Stimulated activated CD4-positive, alpha-beta T cell treated with anti-CD3 and anti-CD28 coated beads, Interleukin-12 subunit alpha, Interleukin-12 subunit beta, amount 100 ng/mL, for 24 hours (primary cell): ENCODE measurements around the gene RTBDN.

ENCODE experiments used
- DNase-seq, 2 experiments: peaks; one replicate each; pipeline ENCODE4 v3.0.0-alpha.2; 2020; ENCODE audit warnings: low read depth in 2 of 2

Gene RTBDN

DNA sequence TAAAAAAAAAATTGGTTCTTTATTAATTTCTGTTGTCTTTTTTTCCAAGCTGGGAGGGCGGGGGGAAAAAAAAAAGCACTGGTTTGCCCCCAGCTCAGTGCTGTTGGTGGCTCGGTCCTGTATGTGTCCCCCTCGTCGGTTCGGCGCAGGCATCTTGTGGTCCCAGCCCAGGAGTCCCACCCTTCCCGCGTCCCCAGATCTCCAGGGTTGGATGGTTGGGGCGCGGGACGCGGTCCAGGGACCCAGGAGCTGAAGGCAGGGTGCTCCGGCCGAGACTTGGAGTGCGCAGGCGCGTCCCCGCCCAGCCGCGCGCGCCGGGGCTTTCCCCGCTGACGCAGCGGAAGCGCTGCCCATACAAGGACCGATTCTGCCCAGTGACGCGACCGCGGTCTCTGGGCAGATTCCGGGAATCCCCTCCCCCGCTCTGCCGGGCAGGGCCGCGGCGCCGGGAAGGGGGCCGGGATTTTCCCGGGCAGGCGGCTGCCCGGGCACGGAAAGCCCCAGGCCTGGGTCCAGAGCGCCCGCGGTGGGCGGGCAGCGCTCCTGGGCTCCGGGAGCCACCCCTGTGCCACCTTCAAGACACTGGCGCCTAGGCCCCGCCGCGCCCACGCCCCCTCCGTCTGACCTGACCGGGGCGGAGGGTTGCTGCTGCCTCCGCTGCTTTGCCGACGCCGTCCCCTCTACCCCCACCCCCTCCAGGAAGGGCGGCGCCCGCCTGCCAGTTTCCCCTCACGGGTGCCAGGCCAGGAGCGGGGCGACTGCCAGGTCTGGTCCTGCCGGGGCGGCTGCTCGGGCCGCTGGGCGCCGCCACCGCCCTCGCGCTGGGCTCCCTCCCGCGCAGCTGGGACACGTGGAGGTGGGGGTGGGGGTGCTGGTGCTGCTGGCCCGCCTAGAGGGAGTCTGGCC is 40.8 kb downstream of the RTBDN start:
- peak; percentile 89 for DNase-seq

GRCh38 chr19:12792853-12793289 is 41.5 kb downstream of the RTBDN start:
- DNase-seq = no peak

DNA sequence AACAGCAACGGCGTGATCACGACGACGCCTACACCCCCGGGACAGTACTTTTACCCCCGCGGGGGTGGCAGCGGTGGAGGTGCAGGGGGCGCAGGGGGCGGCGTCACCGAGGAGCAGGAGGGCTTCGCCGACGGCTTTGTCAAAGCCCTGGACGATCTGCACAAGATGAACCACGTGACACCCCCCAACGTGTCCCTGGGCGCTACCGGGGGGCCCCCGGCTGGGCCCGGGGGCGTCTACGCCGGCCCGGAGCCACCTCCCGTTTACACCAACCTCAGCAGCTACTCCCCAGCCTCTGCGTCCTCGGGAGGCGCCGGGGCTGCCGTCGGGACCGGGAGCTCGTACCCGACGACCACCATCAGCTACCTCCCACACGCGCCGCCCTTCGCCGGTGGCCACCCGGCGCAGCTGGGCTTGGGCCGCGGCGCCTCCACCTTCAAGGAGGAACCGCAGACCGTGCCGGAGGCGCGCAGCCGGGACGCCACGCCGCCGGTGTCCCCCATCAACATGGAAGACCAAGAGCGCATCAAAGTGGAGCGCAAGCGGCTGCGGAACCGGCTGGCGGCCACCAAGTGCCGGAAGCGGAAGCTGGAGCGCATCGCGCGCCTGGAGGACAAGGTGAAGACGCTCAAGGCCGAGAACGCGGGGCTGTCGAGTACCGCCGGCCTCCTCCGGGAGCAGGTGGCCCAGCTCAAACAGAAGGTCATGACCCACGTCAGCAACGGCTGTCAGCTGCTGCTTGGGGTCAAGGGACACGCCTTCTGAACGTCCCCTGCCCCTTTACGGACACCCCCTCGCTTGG is 42.1 kb downstream of the RTBDN start:
- peak; percentile 57 to 65 for DNase-seq

DNA sequence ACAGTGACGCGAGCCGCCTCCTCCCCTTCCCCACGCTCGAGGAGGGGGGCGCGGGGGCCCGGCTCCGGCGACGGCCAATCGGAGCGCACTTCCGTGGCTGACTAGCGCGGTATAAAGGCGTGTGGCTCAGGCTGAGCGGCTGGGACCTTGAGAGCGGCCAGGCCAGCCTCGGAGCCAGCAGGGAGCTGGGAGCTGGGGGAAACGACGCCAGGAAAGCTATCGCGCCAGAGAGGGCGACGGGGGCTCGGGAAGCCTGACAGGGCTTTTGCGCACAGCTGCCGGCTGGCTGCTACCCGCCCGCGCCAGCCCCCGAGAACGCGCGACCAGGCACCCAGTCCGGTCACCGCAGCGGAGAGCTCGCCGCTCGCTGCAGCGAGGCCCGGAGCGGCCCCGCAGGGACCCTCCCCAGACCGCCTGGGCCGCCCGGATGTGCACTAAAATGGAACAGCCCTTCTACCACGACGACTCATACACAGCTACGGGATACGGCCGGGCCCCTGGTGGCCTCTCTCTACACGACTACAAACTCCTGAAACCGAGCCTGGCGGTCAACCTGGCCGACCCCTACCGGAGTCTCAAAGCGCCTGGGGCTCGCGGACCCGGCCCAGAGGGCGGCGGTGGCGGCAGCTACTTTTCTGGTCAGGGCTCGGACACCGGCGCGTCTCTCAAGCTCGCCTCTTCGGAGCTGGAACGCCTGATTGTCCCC is 42.9 kb downstream of the RTBDN start, which contains the start of gene JUNB:
TSS of gene JUNB (plus strand) at position 142 of the 706 bp plus-strand sequence. CDS start at position 428, 286 bp downstream.
- peak; percentile 92 to 94 for DNase-seq

- DNase-seq = no peak
These were observed 43.6 kb downstream of the RTBDN start for GRCh38 chr19:12790628-12791344.

DNA sequence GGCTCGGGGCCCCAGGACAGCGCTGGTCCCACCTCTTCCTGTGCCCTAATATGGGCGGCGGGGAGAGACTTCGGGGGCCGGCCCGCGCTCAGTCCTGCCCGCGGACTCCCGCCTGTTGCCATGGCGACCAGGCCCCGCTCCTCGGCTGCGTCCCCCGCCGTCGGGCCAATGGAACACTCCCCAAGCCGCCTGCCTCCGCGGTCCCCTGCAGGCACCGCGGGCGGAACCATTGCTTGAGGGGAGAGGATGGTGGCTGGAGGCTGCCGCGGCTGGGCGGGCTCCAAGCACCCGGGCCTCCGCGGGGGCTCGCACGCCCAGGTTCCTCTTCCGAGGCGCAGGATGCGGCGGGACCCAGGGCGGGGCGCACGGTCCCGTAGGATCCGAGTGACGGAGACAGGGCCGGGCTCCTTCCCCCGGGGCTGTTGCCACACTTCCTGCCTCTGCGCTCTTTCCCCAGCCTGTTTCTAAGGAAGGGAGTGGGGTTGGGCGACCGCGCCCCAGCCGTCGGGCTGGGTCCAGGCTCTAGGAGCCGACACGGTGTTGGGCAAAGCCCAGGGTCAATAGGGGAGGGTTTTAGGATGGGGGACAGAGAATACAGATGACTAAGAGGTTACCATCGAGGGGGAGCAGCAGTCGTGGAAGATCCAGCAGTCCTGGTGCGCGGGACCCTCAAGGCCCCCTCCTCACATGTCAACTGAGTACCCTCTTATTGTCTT is 44.3 kb downstream of the RTBDN start:
- peak; percentile 73 to 92 for DNase-seq

DNA sequence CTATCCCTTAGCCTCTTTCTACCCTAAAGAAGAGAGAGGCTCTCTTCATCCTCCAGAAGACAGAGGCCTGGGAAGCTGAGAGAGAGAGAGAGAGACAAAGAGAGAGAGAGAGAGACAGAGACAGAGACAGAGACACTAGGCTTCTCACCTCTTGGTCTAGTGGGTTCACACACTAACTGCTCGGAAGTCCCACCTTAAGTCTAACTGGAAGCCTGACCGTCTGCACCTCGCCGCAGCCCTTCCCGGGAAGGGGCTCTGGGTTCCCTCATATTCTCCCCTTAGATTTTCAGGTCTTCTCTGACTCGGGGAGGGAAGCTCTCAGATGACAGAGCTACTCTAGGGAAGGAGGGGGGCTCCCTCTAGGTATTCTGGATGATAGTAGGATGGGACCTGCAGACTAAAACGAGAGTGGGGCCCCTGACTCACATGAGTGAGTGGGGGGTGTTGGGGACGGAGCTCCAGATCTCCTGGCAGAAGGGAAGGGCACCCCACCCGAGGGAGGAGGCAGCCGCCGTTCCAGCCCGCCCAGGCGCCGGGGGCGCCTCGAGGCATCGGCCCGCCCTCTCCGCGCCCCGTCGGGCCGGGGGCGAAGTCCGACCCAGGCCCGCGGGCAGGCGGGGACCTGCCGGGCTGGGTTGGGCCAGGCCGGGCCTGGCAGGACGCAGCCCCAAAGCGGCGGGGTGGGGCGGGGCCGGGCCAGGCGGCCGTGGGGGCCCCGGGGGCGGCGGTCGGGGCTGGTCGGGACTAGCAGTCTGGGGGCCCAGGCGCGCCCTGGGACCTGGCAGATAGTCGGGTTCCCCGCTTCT is 45.1 kb downstream of the RTBDN start:
- DNase-seq = no peak

- peak in 1 of 2 experiments; percentile 40 for DNase-seq
These were observed 45.7 kb downstream of the RTBDN start for GRCh38 chr19:12788682-12789097.

- no peak for DNase-seq
These were observed 46.2 kb downstream of the RTBDN start for GRCh38 chr19:12788042-12788681.

DNA sequence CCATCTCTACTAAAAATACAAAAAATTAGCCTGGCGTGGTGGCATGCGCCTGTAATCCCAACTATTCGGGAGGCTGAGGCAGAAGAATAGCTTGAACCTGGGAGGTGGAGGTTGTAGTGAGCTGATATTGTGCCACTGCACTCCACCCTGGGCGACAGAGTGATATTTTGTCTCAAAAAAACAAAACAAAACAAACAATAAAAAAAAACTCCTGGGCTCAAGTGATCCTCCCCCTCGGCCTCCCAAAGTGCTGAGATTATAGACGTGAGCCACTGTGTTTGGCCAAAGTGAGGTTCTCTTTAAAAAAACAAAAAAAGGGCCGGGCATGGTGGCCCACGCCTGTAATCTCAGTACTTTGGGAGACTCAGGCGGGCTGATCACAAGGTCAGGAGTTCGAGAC is 46.9 kb downstream of the RTBDN start:
- no peak for DNase-seq

DNA sequence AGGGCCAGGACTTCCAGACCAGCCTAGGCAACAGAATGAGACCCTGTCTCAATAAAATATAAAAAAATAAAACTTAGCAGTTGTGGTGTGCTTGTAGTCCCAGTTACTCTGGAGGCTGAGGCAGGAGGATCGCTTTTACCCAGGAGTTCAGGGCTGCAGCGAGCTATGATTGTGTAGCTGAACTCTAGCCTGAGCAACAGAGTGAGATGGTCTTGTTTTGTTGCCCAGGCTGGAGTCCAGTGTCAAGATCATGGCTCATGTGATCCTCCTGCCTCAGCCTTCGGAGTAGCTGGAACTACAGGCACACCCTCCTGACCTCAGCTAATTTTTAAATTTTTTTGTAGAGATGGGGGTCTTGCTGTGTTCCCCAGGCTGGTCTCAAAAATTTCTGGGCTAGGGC is 47.4 kb downstream of the RTBDN start:
- no peak for DNase-seq

DNA sequence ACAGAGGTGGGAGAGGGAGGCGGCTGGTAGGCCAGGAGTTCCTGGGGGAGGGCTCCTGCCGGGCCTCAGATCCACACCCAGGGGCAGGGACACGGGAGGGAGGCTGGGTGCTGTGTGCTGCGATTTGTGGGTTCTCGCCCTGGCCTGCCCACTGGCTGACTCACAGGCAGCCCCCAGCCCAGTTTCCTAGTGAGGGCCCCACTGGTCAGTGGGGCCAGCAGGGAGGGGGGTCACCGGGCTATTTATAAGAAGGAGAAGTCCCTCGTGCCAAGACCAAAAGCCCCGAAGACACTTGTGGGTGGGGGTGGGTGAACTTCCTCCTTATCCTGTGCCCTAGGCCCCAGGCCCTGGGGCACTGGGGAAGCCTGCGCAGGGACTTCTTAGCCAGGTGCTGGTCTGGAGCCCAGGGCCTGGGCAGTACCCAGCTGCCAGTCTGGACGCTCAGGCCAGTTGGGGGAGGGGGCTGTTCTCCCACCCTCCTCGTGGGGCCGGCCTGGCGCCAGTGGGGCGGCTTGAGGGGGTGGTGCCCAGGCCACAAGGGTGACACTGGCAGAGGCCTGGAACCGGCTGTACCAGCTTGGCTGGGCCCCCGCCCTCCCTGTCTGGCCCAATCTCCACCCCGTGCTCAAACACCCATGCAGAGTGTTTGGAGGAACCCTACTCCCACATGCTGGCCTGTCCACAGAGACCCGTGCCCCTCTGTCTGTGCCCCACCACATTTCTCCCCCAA is 48.1 kb downstream of the RTBDN start:
- DNase-seq = no peak

GRCh38 chr19:12785431-12786031 is 48.8 kb downstream of the RTBDN start:
- DNase-seq = no peak

- DNase-seq = no peak
These were observed 49.4 kb downstream of the RTBDN start for GRCh38 chr19:12784871-12785430.

DNA sequence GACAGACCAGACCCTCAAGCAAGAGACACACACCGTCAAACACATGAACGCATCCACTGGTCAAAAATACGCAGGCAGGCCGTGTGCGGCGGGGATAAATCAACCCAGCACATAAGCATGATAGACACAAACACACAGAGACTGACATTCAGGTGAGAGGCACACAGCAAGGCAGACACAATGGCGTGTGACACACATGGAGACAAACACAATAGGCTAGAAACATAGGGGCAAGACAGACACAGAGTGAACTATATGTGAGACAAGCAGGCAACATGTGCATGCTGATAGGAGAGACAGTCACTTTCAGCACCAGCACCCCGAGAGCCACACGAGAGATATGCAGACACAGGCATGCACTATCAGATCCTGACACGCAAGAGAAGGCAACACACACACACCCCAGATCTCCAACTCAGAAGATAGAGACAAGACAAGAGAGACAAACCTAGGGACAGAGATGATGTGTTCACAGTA is 49.9 kb downstream of the RTBDN start:
- no peak for DNase-seq

GRCh38 chr19:12783849-12784393 is 50.5 kb downstream of the RTBDN start:
- no peak for DNase-seq

- peak in 1 of 2 experiments; percentile 55 for DNase-seq
These were observed 51.0 kb downstream of the RTBDN start for GRCh38 chr19:12783291-12783848.
